NCI-H226 (cell line): ENCODE measurements around the gene SHROOM2.
"Not testable (repeated sequence)": the region's sequence is repeated elsewhere in the genome, so short reads cannot be mapped to it uniquely, and the experiment has no call there.

ENCODE experiments used
- DNase-seq: peaks from one replicate; pipeline ENCODE4 v3.0.0-alpha.2; 2015

Gene SHROOM2

DNA sequence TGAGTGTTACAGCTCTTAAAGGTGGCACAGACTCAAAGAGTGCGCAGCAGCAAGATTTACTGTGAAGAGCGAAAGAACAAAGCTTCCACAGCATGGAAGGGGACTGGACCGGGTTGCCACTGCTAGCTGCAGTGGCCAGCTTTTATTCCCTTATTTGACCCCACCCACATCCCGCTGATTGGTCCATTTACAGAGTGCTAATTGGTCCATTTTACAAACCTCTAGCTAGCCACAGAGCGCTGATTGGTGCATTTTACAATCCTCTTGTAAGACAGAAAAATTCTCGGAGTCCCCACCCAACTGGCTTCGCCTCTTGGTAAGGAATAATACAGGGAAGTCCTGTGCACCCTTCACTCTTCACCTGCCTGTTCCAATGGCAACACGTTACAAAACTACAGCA, 1.9 kb upstream of the SHROOM2 start:
- DNase-seq: no peak

GRCh38 chrX:9785254-9785943, 830 bp upstream of the SHROOM2 start:
- DNase-seq: no peak

GRCh38 chrX:9786798-9787635, 788 bp downstream of the SHROOM2 start:
- DNase-seq: no peak

- peak; percentile 39 for DNase-seq
Measured at GRCh38 chrX:9788911-9789310, 2.7 kb downstream of the SHROOM2 start.

DNA sequence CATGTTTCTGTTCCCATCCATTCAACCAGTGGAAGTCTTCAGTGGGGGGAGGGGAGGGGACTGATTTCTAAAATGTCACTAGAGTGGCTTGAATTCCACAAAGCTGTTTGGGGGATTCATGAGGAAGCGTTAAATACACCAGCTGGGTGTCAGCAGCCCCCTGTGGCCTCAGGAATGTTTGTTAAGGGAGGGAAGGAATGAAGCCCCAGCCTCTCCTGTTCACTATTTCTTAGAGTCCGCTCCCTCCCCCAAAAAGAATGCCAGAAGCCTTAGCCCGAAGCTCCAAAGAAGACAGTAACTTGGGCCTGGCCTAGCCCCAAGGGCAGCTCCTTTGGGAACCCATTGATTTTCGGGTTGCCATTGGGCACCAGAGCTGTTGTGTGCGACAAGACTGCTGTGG, 3.3 kb downstream of the SHROOM2 start:
- DNase-seq: no peak

- DNase-seq: peak; percentile 26
Measured at GRCh38 chrX:9790866-9791265, 4.6 kb downstream of the SHROOM2 start.

- no peak for DNase-seq
Measured at GRCh38 chrX:9794495-9794894, 8.3 kb downstream of the SHROOM2 start.

DNA sequence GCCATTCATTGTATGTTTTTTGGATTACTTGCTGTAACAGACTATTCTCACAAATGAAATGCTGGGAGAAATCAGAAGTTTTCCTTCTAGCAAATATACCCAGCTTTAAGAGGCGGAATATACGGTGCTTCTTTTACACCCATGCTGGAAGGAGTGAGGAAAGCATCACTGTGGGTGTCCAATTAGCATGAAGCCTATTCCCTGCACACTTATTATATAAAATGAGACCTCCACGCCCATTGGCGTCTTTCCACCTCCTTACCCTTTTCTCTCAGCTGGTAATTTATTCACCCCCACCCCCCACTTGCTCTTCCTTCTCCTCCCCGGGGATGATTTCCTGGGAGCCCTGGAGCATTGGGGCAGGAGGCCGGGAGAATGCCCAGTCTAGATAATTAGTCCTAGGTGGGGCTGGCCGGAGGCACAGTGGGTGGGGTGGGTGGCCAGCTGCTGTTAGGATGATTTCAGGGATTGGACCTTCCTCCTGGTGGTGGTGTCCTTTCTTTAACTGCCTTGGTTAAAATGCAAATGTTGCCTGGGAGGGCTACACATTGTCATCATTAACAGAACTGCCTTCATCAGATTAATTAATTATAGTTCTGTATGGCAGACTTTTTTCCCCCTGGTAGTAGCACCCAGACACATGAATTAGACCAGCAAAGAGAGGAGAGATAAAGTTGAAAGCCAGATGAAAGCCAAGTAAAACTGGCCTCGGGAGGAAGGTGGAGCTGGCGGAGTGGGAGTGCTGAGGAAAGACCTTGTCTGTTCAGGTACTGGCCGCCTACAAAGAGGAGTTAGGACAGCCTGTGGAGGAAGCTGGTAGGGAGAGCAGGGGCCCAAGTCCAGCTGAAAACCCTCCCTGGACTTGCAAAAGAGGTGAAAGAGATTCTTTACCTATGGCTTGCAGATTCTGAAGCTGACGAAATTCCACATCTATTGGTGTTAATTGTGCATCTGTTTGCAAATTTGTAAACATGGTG, 11.4 kb downstream of the SHROOM2 start:
- DNase-seq: no peak

GRCh38 chrX:9802737-9803136, 16.5 kb downstream of the SHROOM2 start:
- no peak for DNase-seq

DNA sequence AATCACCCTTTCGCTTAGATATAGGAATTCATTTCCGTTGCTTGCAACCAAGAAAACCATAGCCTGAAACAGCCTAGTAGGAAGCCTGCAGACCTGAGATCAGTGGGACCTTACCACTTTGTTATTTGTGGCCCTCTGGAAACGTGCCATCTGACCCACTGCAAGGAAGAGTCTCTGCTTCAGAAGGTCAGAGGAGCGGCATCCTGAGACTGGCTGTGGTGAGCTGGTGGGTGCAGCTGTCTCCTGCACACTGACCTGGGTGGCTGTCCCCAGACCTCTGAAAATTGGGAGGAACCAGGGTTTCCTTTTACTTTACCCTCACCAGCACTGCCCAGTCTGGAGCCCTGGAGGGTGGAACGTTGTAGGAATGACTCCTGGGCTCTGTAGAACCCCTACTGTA, 18.2 kb downstream of the SHROOM2 start:
- no peak for DNase-seq

DNA sequence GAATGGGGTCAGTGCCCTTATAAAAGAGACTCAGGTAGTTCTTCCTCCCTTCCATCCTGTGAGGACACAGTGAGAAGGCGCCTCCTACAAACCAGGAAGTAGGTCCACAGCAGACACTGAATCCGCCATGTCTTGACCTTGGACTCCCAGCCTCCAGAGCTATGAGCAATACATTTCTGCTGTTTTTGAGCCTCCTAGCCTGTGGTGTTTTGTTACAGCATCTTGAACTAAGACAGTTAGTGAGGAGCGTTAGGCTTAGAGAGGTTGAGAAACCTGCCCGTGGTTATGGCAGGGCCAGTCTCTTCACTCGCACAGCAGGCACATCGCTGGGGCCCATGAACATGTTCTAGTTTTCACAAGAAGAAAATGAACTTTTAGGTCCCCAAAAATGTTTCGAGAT, 19.7 kb downstream of the SHROOM2 start:
- no peak for DNase-seq

- no peak for DNase-seq
Measured at GRCh38 chrX:9807355-9808182, 21.3 kb downstream of the SHROOM2 start.

GRCh38 chrX:9809876-9810275, 23.6 kb downstream of the SHROOM2 start:
- not testable (repeated sequence) for DNase-seq

- not testable (repeated sequence) for DNase-seq
Measured at GRCh38 chrX:9811086-9811485, 24.9 kb downstream of the SHROOM2 start.

DNA sequence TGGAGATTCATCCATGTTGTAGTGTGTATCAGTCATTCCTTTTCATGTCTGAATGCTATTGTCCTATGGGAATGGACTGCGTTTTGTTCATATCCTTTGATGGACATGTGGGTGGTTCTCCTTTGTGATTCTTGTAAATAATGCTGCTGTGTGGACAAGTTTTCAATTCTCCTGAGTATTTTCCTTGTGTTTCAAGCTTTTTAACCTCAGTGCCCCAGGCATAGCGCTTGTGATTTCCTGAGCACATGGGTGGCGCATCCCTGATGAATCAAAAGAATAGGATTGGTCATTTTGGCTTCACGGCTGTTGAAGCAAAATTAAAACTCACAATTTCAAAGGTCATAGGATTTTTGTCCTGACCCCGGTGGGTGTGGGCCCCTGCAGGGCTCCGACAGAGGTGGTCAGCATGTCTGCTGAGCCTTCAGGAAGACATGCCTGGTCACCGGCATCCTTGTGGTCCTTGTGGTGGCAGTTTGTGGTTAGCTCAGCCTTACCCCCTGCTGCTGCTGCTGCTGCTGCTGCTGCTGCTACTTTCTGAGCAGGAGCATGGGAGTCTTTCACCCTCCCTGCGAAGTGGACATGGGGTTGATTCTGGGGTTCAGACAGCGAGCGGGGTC, 30.0 kb downstream of the SHROOM2 start:
- no peak for DNase-seq

DNA sequence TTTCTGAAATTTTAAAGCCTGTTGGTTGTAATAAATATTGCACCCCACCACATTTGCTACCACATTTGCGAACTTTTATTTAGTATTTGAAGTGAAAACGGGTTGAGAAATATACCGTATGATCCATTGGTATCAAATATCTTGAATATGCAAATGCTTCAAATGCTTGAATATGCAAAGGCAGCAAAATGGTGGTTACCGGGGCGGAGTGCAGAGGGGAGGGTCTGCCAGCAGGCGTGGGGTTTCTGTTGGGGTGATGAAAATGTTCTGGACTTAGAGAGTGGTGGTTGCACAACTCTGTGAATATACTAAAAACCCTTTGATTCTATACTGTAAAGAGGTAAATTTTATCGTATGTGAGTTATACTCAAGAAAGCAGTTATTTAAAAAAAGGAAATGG, 35.3 kb downstream of the SHROOM2 start:
- no peak for DNase-seq

- DNase-seq: no peak
Measured at GRCh38 chrX:9824554-9824953, 38.3 kb downstream of the SHROOM2 start.

GRCh38 chrX:9825129-9825790, 39.0 kb downstream of the SHROOM2 start:
- DNase-seq: no peak

DNA sequence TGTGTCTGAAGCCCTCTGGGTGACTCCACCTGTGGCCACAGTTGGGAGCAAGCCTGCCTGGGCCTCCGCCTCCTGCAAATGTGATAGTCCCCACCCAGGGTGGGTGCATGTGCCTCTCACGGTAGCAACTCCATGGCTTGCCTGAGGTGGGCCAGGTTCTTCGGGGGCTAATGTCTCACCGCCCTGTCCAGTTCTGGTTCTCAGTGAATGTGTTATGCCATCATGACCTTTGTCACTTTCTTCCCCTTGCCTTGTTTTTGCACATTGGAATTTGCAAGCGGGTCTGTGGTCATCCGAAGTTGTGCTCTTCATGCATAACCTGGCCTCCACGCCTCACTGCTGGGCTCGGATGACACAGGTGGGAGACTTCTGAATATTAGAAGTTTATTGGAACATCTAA, 39.7 kb downstream of the SHROOM2 start:
- no peak for DNase-seq

- peak; percentile 82 for DNase-seq
Measured at GRCh38 chrX:9829308-9830267, 43.4 kb downstream of the SHROOM2 start.
